ENCODE results near the gene C3orf62. TPM values are rescaled to one million over a fixed set of nuclear protein-coding genes. Genes with fewer than 3 reads are reported as not detected.

Gene C3orf62
- total and polyA plus RNA-seq, 10 of the 15 experiments (the other 5 are each of a cell fraction or from before 2014, with no cell fraction given): 2.7 to 7.5 (median 4.2) TPM

DNA sequence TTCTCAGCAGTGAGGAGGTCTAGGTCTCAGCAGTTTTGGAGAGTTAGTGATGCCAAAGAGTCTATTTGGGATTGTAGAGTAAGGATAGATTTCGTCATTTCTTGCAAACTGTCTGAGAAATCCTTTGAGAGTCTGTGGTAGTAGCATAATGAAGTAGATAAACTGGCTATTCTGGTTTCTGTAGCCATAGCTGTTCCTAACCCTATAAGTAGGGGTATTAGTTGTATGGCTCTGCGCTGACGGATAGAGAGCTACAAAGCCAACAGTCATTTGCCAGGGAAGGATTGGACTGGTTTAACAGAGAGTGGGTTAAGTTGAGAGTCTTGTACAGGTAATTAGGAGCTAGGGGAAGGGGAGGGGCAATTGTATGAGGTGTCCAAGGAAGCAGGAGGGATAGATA, 55.0 kb downstream of the C3orf62 start (continued):
- TF ChIP-seq ATF7 (IDR thresholded peaks at IDR 0.05; ENCODE audit: low read depth): no peak
- no peak for TF ChIP-seq CREM (IDR thresholded peaks at IDR 0.05; ENCODE audit: low read depth)
- TF ChIP-seq KLF5 (IDR thresholded peaks at IDR 0.05; ENCODE audit: partially characterized antibody): no peak
- no peak for TF ChIP-seq SMARCA5 (IDR thresholded peaks at IDR 0.05)
- TF ChIP-seq EZH2 (IDR thresholded peaks at IDR 0.05; ENCODE audit: borderline replicate concordance, control insufficient read depth, low read depth, low read length): no peak
- TF ChIP-seq PML (IDR thresholded peaks at IDR 0.05; ENCODE audit: low read length): no peak
- no peak for TF ChIP-seq YY1 (IDR thresholded peaks at IDR 0.05; ENCODE audit: low read depth, low read length)
- no peak for TF ChIP-seq NR2F1 (conservative IDR thresholded peaks at IDR 0.05)
- no peak for TF ChIP-seq SMC3 (IDR thresholded peaks at IDR 0.05; ENCODE audit: borderline replicate concordance, low read length)
- TF ChIP-seq SMAD5 (IDR thresholded peaks at IDR 0.05; ENCODE audit: low read depth): no peak
- TF ChIP-seq, protein P1, sequence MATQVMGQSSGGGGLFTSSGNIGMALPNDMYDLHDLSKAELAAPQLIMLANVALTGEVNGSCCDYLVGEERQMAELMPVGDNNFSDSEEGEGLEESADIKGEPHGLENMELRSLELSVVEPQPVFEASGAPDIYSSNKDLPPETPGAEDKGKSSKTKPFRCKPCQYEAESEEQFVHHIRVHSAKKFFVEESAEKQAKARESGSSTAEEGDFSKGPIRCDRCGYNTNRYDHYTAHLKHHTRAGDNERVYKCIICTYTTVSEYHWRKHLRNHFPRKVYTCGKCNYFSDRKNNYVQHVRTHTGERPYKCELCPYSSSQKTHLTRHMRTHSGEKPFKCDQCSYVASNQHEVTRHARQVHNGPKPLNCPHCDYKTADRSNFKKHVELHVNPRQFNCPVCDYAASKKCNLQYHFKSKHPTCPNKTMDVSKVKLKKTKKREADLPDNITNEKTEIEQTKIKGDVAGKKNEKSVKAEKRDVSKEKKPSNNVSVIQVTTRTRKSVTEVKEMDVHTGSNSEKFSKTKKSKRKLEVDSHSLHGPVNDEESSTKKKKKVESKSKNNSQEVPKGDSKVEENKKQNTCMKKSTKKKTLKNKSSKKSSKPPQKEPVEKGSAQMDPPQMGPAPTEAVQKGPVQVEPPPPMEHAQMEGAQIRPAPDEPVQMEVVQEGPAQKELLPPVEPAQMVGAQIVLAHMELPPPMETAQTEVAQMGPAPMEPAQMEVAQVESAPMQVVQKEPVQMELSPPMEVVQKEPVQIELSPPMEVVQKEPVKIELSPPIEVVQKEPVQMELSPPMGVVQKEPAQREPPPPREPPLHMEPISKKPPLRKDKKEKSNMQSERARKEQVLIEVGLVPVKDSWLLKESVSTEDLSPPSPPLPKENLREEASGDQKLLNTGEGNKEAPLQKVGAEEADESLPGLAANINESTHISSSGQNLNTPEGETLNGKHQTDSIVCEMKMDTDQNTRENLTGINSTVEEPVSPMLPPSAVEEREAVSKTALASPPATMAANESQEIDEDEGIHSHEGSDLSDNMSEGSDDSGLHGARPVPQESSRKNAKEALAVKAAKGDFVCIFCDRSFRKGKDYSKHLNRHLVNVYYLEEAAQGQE (IDR thresholded peaks at IDR 0.05; ENCODE audit: low read depth, low read length): no peak
- TF ChIP-seq, protein P2, sequence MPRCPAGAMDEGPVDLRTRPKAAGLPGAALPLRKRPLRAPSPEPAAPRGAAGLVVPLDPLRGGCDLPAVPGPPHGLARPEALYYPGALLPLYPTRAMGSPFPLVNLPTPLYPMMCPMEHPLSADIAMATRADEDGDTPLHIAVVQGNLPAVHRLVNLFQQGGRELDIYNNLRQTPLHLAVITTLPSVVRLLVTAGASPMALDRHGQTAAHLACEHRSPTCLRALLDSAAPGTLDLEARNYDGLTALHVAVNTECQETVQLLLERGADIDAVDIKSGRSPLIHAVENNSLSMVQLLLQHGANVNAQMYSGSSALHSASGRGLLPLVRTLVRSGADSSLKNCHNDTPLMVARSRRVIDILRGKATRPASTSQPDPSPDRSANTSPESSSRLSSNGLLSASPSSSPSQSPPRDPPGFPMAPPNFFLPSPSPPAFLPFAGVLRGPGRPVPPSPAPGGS (IDR thresholded peaks at IDR 0.05; ENCODE audit: borderline replicate concordance, insufficient read depth, low read depth, low read length, poor library complexity, severe bottlenecking): no peak

Measured in GM12878 (cell line).